Measurements from ENCODE around the gene FCRLA. TPM values are rescaled to one million over a fixed set of nuclear protein-coding genes. Genes with fewer than 3 reads are reported as not detected.
A peak's percentile ranks its signal among the peaks of the same experiment; 100 is the strongest.

The FCRLA gene
- total RNA-seq, 1 experiment from 2014 or later = 0.25 TPM

- Histone ChIP-seq H3K27ac (ENCODE audit: low read depth, low read length) (no peak overlapping the region), H2AFZ (ENCODE audit: low read depth, low read length, poor library complexity, severe bottlenecking) (no peak overlapping the region), H3K9me2 (ENCODE audit: insufficient read depth) (no peaks in the 10 kb centered on the region), H3K79me2 (ENCODE audit: insufficient read depth, low read length) (no peaks in the 10 kb centered on the region), H4K20me1 (ENCODE audit: insufficient read depth) (no peaks in the 10 kb centered on the region), H3K9ac (ENCODE audit: low read length) (no peak overlapping the region), H3K27me3 (ENCODE audit: insufficient read depth, low read length) (no peaks in the 10 kb centered on the region), H3K4me1 (ENCODE audit: control insufficient read depth in 1 of 2, insufficient read depth in 2 of 2, low read length in 2 of 2) (peaks cover 7 to 50% of the 10 kb centered on the region in 2 experiments; a peak in 3 of 4 replicates), H3K4me3 (replicated peaks in 1 of 2; ENCODE audit: low read depth in 1 of 2, low read length in 2 of 2) (no peak overlapping the region), H3K36me3 (ENCODE audit: control insufficient read depth in 1 of 2, insufficient read depth in 2 of 2, low read length in 2 of 2) (no peaks in the 10 kb centered on the region), H3K4me2 (ENCODE audit: low read length) (peak overlapping the region; percentile 53), H3K9me3 (ENCODE audit: control insufficient read depth in 1 of 2, insufficient read depth in 1 of 2, low read depth in 1 of 2, low read length in 2 of 2) (no peaks in the 10 kb centered on the region)
- ChIA-PET POLR2A (interaction anchor here (1.7 kb wide), 1 partner anchor 9 kb away, joined by 7 read pairs; no protein-coding TSS in a partner anchor), RAD21 (ENCODE audit: low non-redundant PET in 1 of 2, low total read pairs in 2 of 2, uncharacterized antibody in 2 of 2, unreplicated experiment in 2 of 2) (no interaction called here), CTCF (interaction anchor here (1.0 to 3.7 kb wide), 4 partner anchors 10 to 301 kb away, joined by 3 to 16 read pairs (median 4); partner anchors contain the start of gene DUSP12)
- TF ChIP-seq POLR2A (IDR thresholded peaks at IDR 0.05; ENCODE audit: borderline replicate concordance, extremely low read depth, insufficient read depth, insufficient read length) = no peak
- TF ChIP-seq YY1 (IDR thresholded peaks at IDR 0.05; ENCODE audit: extremely low read depth, insufficient replicate concordance, low read depth, low read length) = no peak
- no peak for TF ChIP-seq ZFX (IDR thresholded peaks at IDR 0.05)
- TF ChIP-seq SRF (IDR thresholded peaks at IDR 0.05; ENCODE audit: low read depth) = no peak
- TF ChIP-seq, protein P1, sequence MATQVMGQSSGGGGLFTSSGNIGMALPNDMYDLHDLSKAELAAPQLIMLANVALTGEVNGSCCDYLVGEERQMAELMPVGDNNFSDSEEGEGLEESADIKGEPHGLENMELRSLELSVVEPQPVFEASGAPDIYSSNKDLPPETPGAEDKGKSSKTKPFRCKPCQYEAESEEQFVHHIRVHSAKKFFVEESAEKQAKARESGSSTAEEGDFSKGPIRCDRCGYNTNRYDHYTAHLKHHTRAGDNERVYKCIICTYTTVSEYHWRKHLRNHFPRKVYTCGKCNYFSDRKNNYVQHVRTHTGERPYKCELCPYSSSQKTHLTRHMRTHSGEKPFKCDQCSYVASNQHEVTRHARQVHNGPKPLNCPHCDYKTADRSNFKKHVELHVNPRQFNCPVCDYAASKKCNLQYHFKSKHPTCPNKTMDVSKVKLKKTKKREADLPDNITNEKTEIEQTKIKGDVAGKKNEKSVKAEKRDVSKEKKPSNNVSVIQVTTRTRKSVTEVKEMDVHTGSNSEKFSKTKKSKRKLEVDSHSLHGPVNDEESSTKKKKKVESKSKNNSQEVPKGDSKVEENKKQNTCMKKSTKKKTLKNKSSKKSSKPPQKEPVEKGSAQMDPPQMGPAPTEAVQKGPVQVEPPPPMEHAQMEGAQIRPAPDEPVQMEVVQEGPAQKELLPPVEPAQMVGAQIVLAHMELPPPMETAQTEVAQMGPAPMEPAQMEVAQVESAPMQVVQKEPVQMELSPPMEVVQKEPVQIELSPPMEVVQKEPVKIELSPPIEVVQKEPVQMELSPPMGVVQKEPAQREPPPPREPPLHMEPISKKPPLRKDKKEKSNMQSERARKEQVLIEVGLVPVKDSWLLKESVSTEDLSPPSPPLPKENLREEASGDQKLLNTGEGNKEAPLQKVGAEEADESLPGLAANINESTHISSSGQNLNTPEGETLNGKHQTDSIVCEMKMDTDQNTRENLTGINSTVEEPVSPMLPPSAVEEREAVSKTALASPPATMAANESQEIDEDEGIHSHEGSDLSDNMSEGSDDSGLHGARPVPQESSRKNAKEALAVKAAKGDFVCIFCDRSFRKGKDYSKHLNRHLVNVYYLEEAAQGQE (IDR thresholded peaks at IDR 0.05; ENCODE audit: low read depth) = no peak
- TF ChIP-seq ELF1 (IDR thresholded peaks at IDR 0.05; ENCODE audit: borderline replicate concordance, low read depth) = no peak
- TF ChIP-seq CEBPB (IDR thresholded peaks at IDR 0.05; ENCODE audit: low read depth) = no peak
- TF ChIP-seq RAD21 (IDR thresholded peaks at IDR 0.05; ENCODE audit: low read depth) = no peak
- TF ChIP-seq TCF7L2 (IDR thresholded peaks at IDR 0.05; ENCODE audit: borderline replicate concordance, extremely low read depth, insufficient read depth, insufficient read length) = no peak
- TF ChIP-seq, protein P2, sequence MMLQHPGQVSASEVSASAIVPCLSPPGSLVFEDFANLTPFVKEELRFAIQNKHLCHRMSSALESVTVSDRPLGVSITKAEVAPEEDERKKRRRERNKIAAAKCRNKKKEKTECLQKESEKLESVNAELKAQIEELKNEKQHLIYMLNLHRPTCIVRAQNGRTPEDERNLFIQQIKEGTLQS (IDR thresholded peaks at IDR 0.05) = no peak
- TF ChIP-seq MAX (IDR thresholded peaks at IDR 0.05) = no peak
- intact Hi-C loops (cut with micrococcal nuclease) = loop anchor here (5.0 kb wide), 3 partner anchors 89 to 194 kb away; no protein-coding TSS in a partner anchor
- no TSS peak for BruUV-seq (replicated peaks)
- no peak for DNase-seq (ENCODE audit: low read depth, low spot score)
- no peak for ATAC-seq
Measured at GRCh38 chr1:161735837-161736236, 28.8 kb downstream of the FCRLA start.
